DOHH2 (cell line): ENCODE results near the gene RAB40B.
A peak's percentile ranks its signal among the peaks of the same experiment; 100 is the strongest.

Experiments
- H3F3A ChIP-seq: fragments of 200-600 bp; sonication (generic), shearing (Covaris generic); 2 replicates; pipeline ENCODE4 v1.6.0; 2016; ENCODE audit warnings: antibody characterized with exemption, mild to moderate bottlenecking; ENCODE audit not compliant: control insufficient read depth, insufficient read depth
- H3K27ac ChIP-seq: fragments of 200-600 bp; sonication (generic); 2 replicates; pipeline ENCODE4 v1.5.1; 2014; ENCODE audit warnings: low read depth, mild to moderate bottlenecking, low read length, moderate library complexity
- H3K27me3 ChIP-seq: fragments of 200-600 bp; sonication (generic); 2 replicates; pipeline ENCODE4 v1.6.1; 2014; ENCODE audit warnings: mild to moderate bottlenecking, low read length, mixed read lengths; ENCODE audit not compliant: control insufficient read depth
- H3K36me3 ChIP-seq: fragments of 200-600 bp; sonication (generic); 2 replicates; pipeline ENCODE4 v1.6.1; 2014; ENCODE audit warnings: mild to moderate bottlenecking, low read length, moderate library complexity, mixed read lengths; ENCODE audit not compliant: control insufficient read depth
- H3K4me1 ChIP-seq: fragments of 200-600 bp; sonication (generic); 2 replicates; pipeline ENCODE4 v1.6.1; 2014; ENCODE audit warnings: mild to moderate bottlenecking, low read length, mixed read lengths; ENCODE audit not compliant: control insufficient read depth
- H3K4me2 ChIP-seq: fragments of 200-600 bp; sonication (generic); 2 replicates; pipeline ENCODE4 v1.6.0; 2014; ENCODE audit warnings: mild to moderate bottlenecking, low read length, moderate library complexity
- H3K4me3 ChIP-seq: fragments of 200-600 bp; sonication (generic); 2 replicates; pipeline ENCODE4 v1.5.1; 2014; ENCODE audit warnings: mild to moderate bottlenecking, low read length, mixed read lengths
- H3K79me2 ChIP-seq: fragments of 200-600 bp; sonication (generic); 2 replicates; pipeline ENCODE4 v1.6.1; 2014; ENCODE audit warnings: mild to moderate bottlenecking, low read length, mixed read lengths; ENCODE audit not compliant: control insufficient read depth
- H3K9me2 ChIP-seq: fragments of 200-600 bp; sonication (generic); replicated peaks from 2 replicates; pipeline ENCODE4 v1.6.1; 2014; ENCODE audit warnings: mild to moderate bottlenecking, low read length, mixed read lengths; ENCODE audit not compliant: control insufficient read depth
- H3K9me3 ChIP-seq: fragments of 200-600 bp; sonication (generic); 2 replicates; pipeline ENCODE4 v1.6.1; 2014; ENCODE audit warnings: antibody characterized with exemption, low read length, mixed read lengths; ENCODE audit not compliant: control insufficient read depth, insufficient read depth
- H4K20me1 ChIP-seq: fragments of 200-600 bp; sonication (generic); 2 replicates; pipeline ENCODE4 v1.6.0; 2014; ENCODE audit warnings: low read depth, mild to moderate bottlenecking, antibody characterized with exemption, low read length, moderate library complexity; ENCODE audit not compliant: control insufficient read depth, insufficient read depth
- CTCF ChIP-seq: fragments of 200-600 bp; sonication (generic); IDR thresholded peaks from one replicate; pipeline ENCODE4 v1.5.1; 2014; ENCODE audit warnings: antibody characterized with exemption, mild to moderate bottlenecking, low read depth, low read length; ENCODE audit not compliant: poor library complexity, severe bottlenecking
- EZH2phosphoT487 ChIP-seq: fragments of 200-600 bp; sonication (generic); IDR thresholded peaks from 2 replicates; pipeline ENCODE4 v1.6.1; 2017; ENCODE audit warnings: borderline replicate concordance, mild to moderate bottlenecking, antibody characterized with exemption, low read length, moderate library complexity, mixed read lengths

The RAB40B gene

DNA sequence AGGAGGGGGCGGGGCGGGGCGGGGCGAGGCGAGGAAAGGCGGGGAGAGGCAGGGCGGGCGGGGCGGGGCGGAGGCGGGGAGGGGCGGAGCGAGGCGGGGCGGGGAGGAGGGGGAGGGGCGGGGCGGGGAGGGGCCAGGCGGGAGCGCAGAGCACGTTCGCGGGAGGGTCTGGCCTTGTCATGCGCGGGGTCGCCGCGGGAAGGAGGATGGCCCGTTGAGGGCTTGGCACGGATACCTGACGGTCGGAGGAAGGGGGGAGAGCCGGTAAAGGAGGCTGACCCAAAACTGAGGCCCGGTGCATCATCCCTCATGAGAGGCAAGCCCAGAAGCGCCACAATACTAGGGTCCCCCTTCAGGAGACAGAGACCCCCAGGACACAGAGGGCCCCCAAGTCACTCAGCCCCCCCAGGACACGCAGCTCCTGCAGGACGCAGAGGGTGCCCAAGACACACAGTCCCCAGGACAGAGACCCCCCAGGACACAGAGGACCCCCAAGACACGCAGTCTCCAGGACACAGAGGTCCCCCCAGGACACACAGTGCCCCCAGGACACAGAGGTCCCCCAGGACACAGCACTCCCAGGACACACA is 49.7 kb downstream of the RAB40B start:
- peaks cover 6% of the 10 kb centered on the region; the same call in 1 of the 2 replicates for H3K27me3 ChIP-seq
- H3K36me3 ChIP-seq: peaks cover 27% of the 10 kb centered on the region
- peaks cover 25% of the 10 kb centered on the region for H4K20me1 ChIP-seq
- peak overlapping the region; percentile 64 for H3K4me2 ChIP-seq
- no peaks in the 10 kb centered on the region for H3K9me3 ChIP-seq
- no peak for TF ChIP-seq EZH2phosphoT487
- no peak for TF ChIP-seq CTCF
- no peaks in the 10 kb centered on the region for H3F3A ChIP-seq
- H3K79me2 ChIP-seq: peaks cover 44% of the 10 kb centered on the region
- H3K4me3 ChIP-seq: peak overlapping the region; percentile 63
- no peaks in the 10 kb centered on the region for H3K9me2 ChIP-seq
- no peak overlapping the region for H3K27ac ChIP-seq
- H3K4me1 ChIP-seq: peaks cover 12% of the 10 kb centered on the region

- Histone ChIP-seq H3K79me2 (peaks cover 50% of the 10 kb centered on the region), H3K9me2 (no peaks in the 10 kb centered on the region), H3K27ac (peak within 1 kb of the TSS; percentile 87), H3K9me3 (no peaks in the 10 kb centered on the region), H4K20me1 (peaks cover 25% of the 10 kb centered on the region), H3F3A (no peaks in the 10 kb centered on the region), H3K4me3 (peak within 1 kb of the TSS; percentile 95), H3K4me2 (peak within 1 kb of the TSS; percentile 92), H3K4me1 (peaks cover 12% of the 10 kb centered on the region), H3K36me3 (peaks cover 33% of the 10 kb centered on the region), H3K27me3 (peaks cover 6% of the 10 kb centered on the region; the same call in 1 of the 2 replicates)
- no peak for TF ChIP-seq CTCF
- no peak for TF ChIP-seq EZH2phosphoT487
Measured at GRCh38 chr17:82648165-82648668, 50.3 kb downstream of the RAB40B start, which contains the start of gene WDR45B. Gene WDR45B (minus strand): TSS chr17:82648444. CDS start chr17:82648340, 104 bp downstream.

DNA sequence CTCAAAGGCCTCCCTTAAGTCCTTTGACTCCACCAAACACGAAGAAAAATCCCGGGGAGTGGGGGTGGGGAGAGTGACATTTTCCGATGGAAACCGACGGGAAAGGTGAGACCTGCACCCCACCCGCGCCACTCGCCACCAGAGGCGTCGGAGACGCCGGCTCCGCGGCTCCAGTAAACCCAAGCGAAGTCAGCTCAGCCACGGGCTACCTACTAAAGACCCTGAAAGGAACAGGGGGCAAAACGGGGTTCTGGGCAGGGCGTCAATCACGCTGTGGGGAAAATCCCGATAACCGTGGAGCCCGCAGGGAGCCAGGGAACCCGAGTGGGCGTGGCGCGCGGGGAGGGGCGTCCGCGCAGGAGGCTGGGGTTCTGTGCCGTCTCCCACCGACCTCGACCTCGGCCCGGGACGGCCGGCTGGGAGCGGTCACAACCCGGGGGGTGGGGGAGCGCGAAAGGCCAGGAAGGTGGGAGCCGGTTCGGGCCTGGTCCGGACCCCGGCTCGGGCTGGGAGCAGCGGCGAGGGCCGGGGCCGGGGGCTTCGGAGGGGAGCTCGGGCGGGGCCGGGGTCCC is 50.8 kb downstream of the RAB40B start:
- peaks cover 6% of the 10 kb centered on the region; the same call in 1 of the 2 replicates for H3K27me3 ChIP-seq
- H3F3A ChIP-seq: no peaks in the 10 kb centered on the region
- H3K4me3 ChIP-seq: peak overlapping the region; percentile 95
- H3K9me2 ChIP-seq: no peaks in the 10 kb centered on the region
- H3K4me1 ChIP-seq: peaks cover 12% of the 10 kb centered on the region
- H4K20me1 ChIP-seq: peaks cover 25% of the 10 kb centered on the region
- H3K9me3 ChIP-seq: no peaks in the 10 kb centered on the region
- H3K4me2 ChIP-seq: peak overlapping the region; percentile 92
- H3K36me3 ChIP-seq: peaks cover 38% of the 10 kb centered on the region
- TF ChIP-seq EZH2phosphoT487: no peak
- TF ChIP-seq CTCF: peak; percentile 46
- H3K79me2 ChIP-seq: peaks cover 56% of the 10 kb centered on the region
- H3K27ac ChIP-seq: peak overlapping the region; percentile 87
